Smooth muscle cell (in vitro differentiated cells): ENCODE results near the gene SLC24A1. TPM values are rescaled to one million over a fixed set of nuclear protein-coding genes. Genes with fewer than 3 reads are reported as not detected.

Source experiments
- DNase-seq: peaks from one replicate; lab custom pipeline; 2025; ENCODE audit not compliant: unreplicated experiment; lab: John Stamatoyannopoulos, UW
- H2AFZ ChIP-seq: fragments of 200-600 bp; sonication (generic); 2 replicates; pipeline ENCODE4 v1.6.0; 2016; ENCODE audit warnings: antibody characterized with exemption, low read depth, mild to moderate bottlenecking
- H3F3A ChIP-seq: fragments of 200-600 bp; sonication (generic); 2 replicates; pipeline ENCODE4 v1.6.0; 2017; ENCODE audit warnings: antibody characterized with exemption, low read depth
- H3K27ac ChIP-seq: fragments of 200-600 bp; sonication (generic); 2 replicates; pipeline ENCODE4 v1.5.1; 2016; ENCODE audit warnings: low read depth, mild to moderate bottlenecking
- H3K27me3 ChIP-seq: fragments of 200-600 bp; sonication (generic); 2 replicates; pipeline ENCODE4 v1.6.1; 2016; ENCODE audit warnings: low read depth, mild to moderate bottlenecking
- H3K36me3 ChIP-seq: fragments of 200-600 bp; sonication (generic); 2 replicates; pipeline ENCODE4 v1.5.1; 2016; ENCODE audit warnings: low read depth
- H3K4me1 ChIP-seq: fragments of 200-600 bp; sonication (generic); 2 replicates; pipeline ENCODE4 v1.5.1; 2016; ENCODE audit warnings: low read depth
- H3K4me2 ChIP-seq: fragments of 200-600 bp; sonication (generic); 2 replicates; pipeline ENCODE4 v1.6.0; 2016; ENCODE audit warnings: mild to moderate bottlenecking
- H3K4me3 ChIP-seq: fragments of 200-600 bp; sonication (generic); 2 replicates; pipeline ENCODE4 v1.5.1; 2016; ENCODE audit warnings: mild to moderate bottlenecking
- H3K79me2 ChIP-seq: fragments of 200-600 bp; sonication (generic); 2 replicates; pipeline ENCODE4 v1.6.0; 2016; ENCODE audit warnings: low read depth, mild to moderate bottlenecking
- H3K9ac ChIP-seq: fragments of 200-600 bp; sonication (generic); 2 replicates; pipeline ENCODE4 v1.6.0; 2016; ENCODE audit warnings: low read depth
- H3K9me3 ChIP-seq: fragments of 200-600 bp; sonication (generic); replicated peaks from 2 replicates; pipeline ENCODE4 v1.5.1; 2016; ENCODE audit warnings: low read depth
- H4K20me1 ChIP-seq: fragments of 200-600 bp; sonication (generic); 2 replicates; pipeline ENCODE4 v1.6.0; 2016; ENCODE audit warnings: low read depth
- CTCF ChIP-seq: fragments of 200-600 bp; sonication (generic); IDR thresholded peaks from 2 replicates; pipeline ENCODE4 v1.5.1; 2017; ENCODE audit warnings: borderline replicate concordance, mild to moderate bottlenecking, antibody characterized with exemption; ENCODE audit not compliant: insufficient read depth, poor library complexity, severe bottlenecking
- WGBS: methylation state at CpG from one replicate; pipeline ENCODE4 v1.1.7; 2016; ENCODE audit warnings: low lambda C conversion rate; 5-methylcytosine and 5-hydroxymethylcytosine counted together
- polyA plus RNA-seq: library from polyadenylated mRNA; unstranded; fragments of >200 nt; fragmentation: Nextera tagmentation; extraction: Ambion mirVana; gene quantifications from 2 replicates; pipeline ENCODE4 v1.2.1, GENCODE V29; 2016
- total RNA-seq: library from RNA; depleted of rRNA; stranded (reverse); fragments of >200 nt; gene quantifications from 2 replicates; pipeline ENCODE4 v1.2.3, GENCODE V29; 2014

The SLC24A1 gene
- total and polyA plus RNA-seq, 2 experiments from 2014 or later = 1.3 to 2.8 TPM

GRCh38 chr15:65644282-65644681 is 22.5 kb downstream of the SLC24A1 start:
- no peaks in the 10 kb centered on the region for H3K27me3 ChIP-seq
- DNase-seq = no peak
- TF ChIP-seq CTCF = no peak
- H3K9me3 ChIP-seq = no peaks in the 10 kb centered on the region
- H3K27ac ChIP-seq = no peak overlapping the region
- H3K4me3 ChIP-seq = no peak overlapping the region
- no peaks in the 10 kb centered on the region for H3F3A ChIP-seq
- no peak overlapping the region for H3K9ac ChIP-seq
- H3K79me2 ChIP-seq = no peaks in the 10 kb centered on the region
- no peaks in the 10 kb centered on the region for H4K20me1 ChIP-seq
- no peak overlapping the region for H3K4me2 ChIP-seq
- H3K36me3 ChIP-seq = no peaks in the 10 kb centered on the region
- 97% methylated on average over 4 of the region's 4 CpGs for WGBS
- no peaks in the 10 kb centered on the region for H3K4me1 ChIP-seq
- no peak overlapping the region for H2AFZ ChIP-seq

- WGBS = 91% methylated on average over 4 of the region's 4 CpGs
- Histone ChIP-seq H3K4me3 (no peak overlapping the region), H3K27ac (no peak overlapping the region), H3K4me1 (no peaks in the 10 kb centered on the region), H3K4me2 (no peak overlapping the region), H3K9ac (no peak overlapping the region), H3K27me3 (no peaks in the 10 kb centered on the region), H4K20me1 (no peaks in the 10 kb centered on the region), H2AFZ (no peak overlapping the region), H3K9me3 (no peaks in the 10 kb centered on the region), H3K79me2 (no peaks in the 10 kb centered on the region), H3K36me3 (no peaks in the 10 kb centered on the region), H3F3A (no peaks in the 10 kb centered on the region)
- no peak for DNase-seq
- no peak for TF ChIP-seq CTCF
These were observed 23.7 kb downstream of the SLC24A1 start for GRCh38 chr15:65645392-65645791.

- H3F3A ChIP-seq = no peaks in the 10 kb centered on the region
- H3K4me3 ChIP-seq = no peak overlapping the region
- H3K27me3 ChIP-seq = no peaks in the 10 kb centered on the region
- no peak for TF ChIP-seq CTCF
- no peak overlapping the region for H3K9ac ChIP-seq
- no peaks in the 10 kb centered on the region for H3K36me3 ChIP-seq
- H2AFZ ChIP-seq = no peak overlapping the region
- H3K4me1 ChIP-seq = no peaks in the 10 kb centered on the region
- no peak for DNase-seq
- 74% methylated on average over 4 of the region's 4 CpGs for WGBS
- H3K9me3 ChIP-seq = no peaks in the 10 kb centered on the region
- no peak overlapping the region for H3K4me2 ChIP-seq
- no peaks in the 10 kb centered on the region for H4K20me1 ChIP-seq
- H3K27ac ChIP-seq = no peak overlapping the region
- no peaks in the 10 kb centered on the region for H3K79me2 ChIP-seq
These were observed 24.7 kb downstream of the SLC24A1 start for GRCh38 chr15:65646486-65646885.

GRCh38 chr15:65650312-65651041 is 28.7 kb downstream of the SLC24A1 start:
- TF ChIP-seq CTCF = no peak
- H3K27me3 ChIP-seq = no peaks in the 10 kb centered on the region
- no peaks in the 10 kb centered on the region for H4K20me1 ChIP-seq
- no peak for DNase-seq
- H3K4me3 ChIP-seq = no peak overlapping the region
- H3K4me1 ChIP-seq = no peaks in the 10 kb centered on the region
- H3K27ac ChIP-seq = no peak overlapping the region
- no peak overlapping the region for H3K4me2 ChIP-seq
- WGBS = 96% methylated on average over 12 of the region's 12 CpGs
- no peaks in the 10 kb centered on the region for H3K9me3 ChIP-seq
- H3K79me2 ChIP-seq = no peaks in the 10 kb centered on the region
- no peaks in the 10 kb centered on the region for H3F3A ChIP-seq
- H3K36me3 ChIP-seq = no peaks in the 10 kb centered on the region
- no peak overlapping the region for H3K9ac ChIP-seq
- no peak overlapping the region for H2AFZ ChIP-seq
